K562 (cell line): ENCODE results near the gene GNG7. TPM values are rescaled to one million over a fixed set of nuclear protein-coding genes. Genes with fewer than 3 reads are reported as not detected.
A peak's percentile ranks its signal among the peaks of the same experiment; 100 is the strongest.

ENCODE experiments used
- CREB1 ChIP-seq, 2 experiments: sonication (generic) in 1 of 2; formaldehyde crosslinking in 1 of 2; IDR thresholded peaks; 2 replicates each; pipeline versions ENCODE4 v1.6.1 to v1.8.0; 2012 to 2022; ENCODE audit warnings: inconsistent platforms in 1 of 2, mild to moderate bottlenecking in 1 of 2, missing genetic modification reagents in 1 of 2, moderate library complexity in 1 of 2
- CTBP1 ChIP-seq: fragments of 450-650 bp; IDR thresholded peaks from 2 replicates; pipeline ENCODE4 v1.6.1; 2016; ENCODE audit warnings: borderline replicate concordance
- CTCF ChIP-seq, 3 experiments: IDR thresholded peaks in 2 of 3; conservative IDR thresholded peaks in 1 of 3; 2 replicates each; pipeline ENCODE4 v1.5.1; 2011 to 2012; ENCODE audit warnings: low read length in 3 of 3, mild to moderate bottlenecking in 3 of 3, control low read depth in 2 of 3, improper control_type of control experiment in 1 of 3, inconsistent platforms in 1 of 3, low read depth in 1 of 3, mixed read lengths in 1 of 3, moderate library complexity in 1 of 3; ENCODE audit not compliant: insufficient read depth in 2 of 3
- GABPB1 ChIP-seq: sonication (generic); formaldehyde crosslinking; IDR thresholded peaks from 2 replicates; pipeline ENCODE4 v1.8.0; 2022; ENCODE audit warnings: mild to moderate bottlenecking, missing genetic modification reagents
- L3MBTL2 ChIP-seq: fragments of 450-650 bp; IDR thresholded peaks from 2 replicates; pipeline ENCODE4 v1.6.1; 2016; ENCODE audit warnings: mild to moderate bottlenecking, moderate library complexity
- TBP ChIP-seq: optimal IDR thresholded peaks from 2 replicates; pipeline ENCODE3; 2011; ENCODE audit warnings: low read depth, low read length, improper control_type of control experiment
- ZNF121 ChIP-seq: sonication (generic); formaldehyde crosslinking; conservative IDR thresholded peaks from 2 replicates; pipeline ENCODE4 v1.8.0; 2022; ENCODE audit warnings: missing genetic modification reagents
- ZNF133 ChIP-seq: fragments of 250-450 bp; sonication (Bioruptor Pico); IDR thresholded peaks from 2 replicates; pipeline ENCODE4 v1.4.0; 2020; ENCODE audit warnings: mild to moderate bottlenecking
- ZNF444 ChIP-seq: fragments of 250-450 bp; sonication (Bioruptor Pico); IDR thresholded peaks from 2 replicates; pipeline ENCODE4 v1.4.0; 2020; ENCODE audit warnings: mild to moderate bottlenecking, moderate library complexity
- polyA plus RNA-seq, 8 experiments: library from polyadenylated mRNA; depleted of rRNA in 4 of 8; stranded (reverse) in 5 of 8; unstranded in 3 of 8; fragments of >200 nt; fragmentation: Nextera tagmentation in 2 of 8; fragmentation: Illumina TruSeq in 1 of 8; extraction: Ambion mirVana in 2 of 8; extraction: Trizol in 1 of 8; gene quantifications; 2 replicates each; pipeline versions ENCODE4 v1.2.1 to v1.2.3, GENCODE V29; 2011 to 2014; ENCODE audit warnings: inconsistent platforms in 1 of 8, missing spikeins in 1 of 8
- total RNA-seq, 7 experiments: library from RNA; depleted of rRNA in 6 of 7; stranded (reverse); fragments of >200 nt in 6 of 7; fragmentation: Illumina TruSeq in 2 of 7; extraction: Trizol in 2 of 7; gene quantifications; 2 replicates each; pipeline versions ENCODE4 v1.2.1 to v1.2.3, GENCODE V29; 2011 to 2021; ENCODE audit warnings: low replicate concordance in 1 of 7
- TF ChIP-seq, protein P1 (sequence below): sonication (generic); formaldehyde crosslinking; IDR thresholded peaks from 2 replicates; pipeline ENCODE4 v1.8.0; 2023; ENCODE audit warnings: missing genetic modification reagents, mild to moderate bottlenecking, borderline replicate concordance
- TF ChIP-seq, protein P2 (sequence below), 2 experiments: IDR thresholded peaks; 2 replicates each; pipeline ENCODE4 v1.6.1; 2012; ENCODE audit warnings: improper control_type of control experiment in 2 of 2, low read depth in 2 of 2, low read length in 2 of 2, borderline replicate concordance in 1 of 2
- TF ChIP-seq, protein P3 (sequence below): fragments of 450-650 bp; conservative IDR thresholded peaks from 2 replicates; pipeline ENCODE4 v1.6.1; 2016; ENCODE audit warnings: missing genetic modification characterization, low read depth, mild to moderate bottlenecking, missing compliant biosample characterization, moderate library complexity

GNG7 gene
- total and polyA plus RNA-seq, 9 of the 15 experiments (the other 6 are each of a cell fraction or from before 2014, with no cell fraction given): 0.01 to 0.20 (median 0.06) TPM; not detected in 1

DNA sequence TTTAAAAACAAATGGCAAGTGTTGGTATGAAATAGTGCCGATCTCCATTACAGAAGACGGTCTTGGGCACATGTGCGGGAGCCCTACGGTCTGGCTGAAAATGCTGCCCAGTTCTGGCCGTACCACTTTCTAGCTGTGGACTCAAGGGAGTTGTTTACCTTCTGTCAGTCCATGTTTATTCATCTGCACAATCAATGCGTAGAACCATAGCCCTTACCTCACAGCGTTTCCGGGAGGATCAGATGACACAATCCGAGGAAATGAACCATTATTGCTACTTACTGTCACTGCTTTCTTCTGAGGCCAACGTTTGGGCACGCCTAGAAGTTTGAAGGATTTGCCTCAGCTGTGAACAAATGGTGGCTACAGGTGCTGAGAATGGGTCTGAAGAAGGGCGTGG is 195.4 kb downstream of the GNG7 start (continued):
- TF ChIP-seq CREB1 (IDR thresholded peaks at IDR 0.05) (no peak), CREB1 (CRISPR knock-in tag; IDR thresholded peaks at IDR 0.05) (peak; percentile 56; the same call in 1 of the 2 replicates), CTBP1 (peak; percentile 63), ZNF133 (CRISPR knock-in tag) (no peak), ZNF444 (CRISPR knock-in tag) (no peak), GABPB1 (peak; percentile 48; the same call in 1 of the 2 replicates), TBP (no peak), CTCF (IDR thresholded peaks at IDR 0.05 in 2 of 3, conservative IDR thresholded peaks at IDR 0.05 in 1 of 3; ENCODE audit: insufficient read depth in 2 of 3, low read depth in 1 of 3, low read length in 3 of 3) (no peak), ZNF121 (CRISPR knock-in tag) (no peak), L3MBTL2 (peak; percentile 64)
- TF ChIP-seq, protein P1, sequence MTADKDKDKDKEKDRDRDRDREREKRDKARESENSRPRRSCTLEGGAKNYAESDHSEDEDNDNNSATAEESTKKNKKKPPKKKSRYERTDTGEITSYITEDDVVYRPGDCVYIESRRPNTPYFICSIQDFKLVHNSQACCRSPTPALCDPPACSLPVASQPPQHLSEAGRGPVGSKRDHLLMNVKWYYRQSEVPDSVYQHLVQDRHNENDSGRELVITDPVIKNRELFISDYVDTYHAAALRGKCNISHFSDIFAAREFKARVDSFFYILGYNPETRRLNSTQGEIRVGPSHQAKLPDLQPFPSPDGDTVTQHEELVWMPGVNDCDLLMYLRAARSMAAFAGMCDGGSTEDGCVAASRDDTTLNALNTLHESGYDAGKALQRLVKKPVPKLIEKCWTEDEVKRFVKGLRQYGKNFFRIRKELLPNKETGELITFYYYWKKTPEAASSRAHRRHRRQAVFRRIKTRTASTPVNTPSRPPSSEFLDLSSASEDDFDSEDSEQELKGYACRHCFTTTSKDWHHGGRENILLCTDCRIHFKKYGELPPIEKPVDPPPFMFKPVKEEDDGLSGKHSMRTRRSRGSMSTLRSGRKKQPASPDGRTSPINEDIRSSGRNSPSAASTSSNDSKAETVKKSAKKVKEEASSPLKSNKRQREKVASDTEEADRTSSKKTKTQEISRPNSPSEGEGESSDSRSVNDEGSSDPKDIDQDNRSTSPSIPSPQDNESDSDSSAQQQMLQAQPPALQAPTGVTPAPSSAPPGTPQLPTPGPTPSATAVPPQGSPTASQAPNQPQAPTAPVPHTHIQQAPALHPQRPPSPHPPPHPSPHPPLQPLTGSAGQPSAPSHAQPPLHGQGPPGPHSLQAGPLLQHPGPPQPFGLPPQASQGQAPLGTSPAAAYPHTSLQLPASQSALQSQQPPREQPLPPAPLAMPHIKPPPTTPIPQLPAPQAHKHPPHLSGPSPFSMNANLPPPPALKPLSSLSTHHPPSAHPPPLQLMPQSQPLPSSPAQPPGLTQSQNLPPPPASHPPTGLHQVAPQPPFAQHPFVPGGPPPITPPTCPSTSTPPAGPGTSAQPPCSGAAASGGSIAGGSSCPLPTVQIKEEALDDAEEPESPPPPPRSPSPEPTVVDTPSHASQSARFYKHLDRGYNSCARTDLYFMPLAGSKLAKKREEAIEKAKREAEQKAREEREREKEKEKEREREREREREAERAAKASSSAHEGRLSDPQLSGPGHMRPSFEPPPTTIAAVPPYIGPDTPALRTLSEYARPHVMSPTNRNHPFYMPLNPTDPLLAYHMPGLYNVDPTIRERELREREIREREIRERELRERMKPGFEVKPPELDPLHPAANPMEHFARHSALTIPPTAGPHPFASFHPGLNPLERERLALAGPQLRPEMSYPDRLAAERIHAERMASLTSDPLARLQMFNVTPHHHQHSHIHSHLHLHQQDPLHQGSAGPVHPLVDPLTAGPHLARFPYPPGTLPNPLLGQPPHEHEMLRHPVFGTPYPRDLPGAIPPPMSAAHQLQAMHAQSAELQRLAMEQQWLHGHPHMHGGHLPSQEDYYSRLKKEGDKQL (CRISPR knock-in tag): no peak
- TF ChIP-seq, protein P2, sequence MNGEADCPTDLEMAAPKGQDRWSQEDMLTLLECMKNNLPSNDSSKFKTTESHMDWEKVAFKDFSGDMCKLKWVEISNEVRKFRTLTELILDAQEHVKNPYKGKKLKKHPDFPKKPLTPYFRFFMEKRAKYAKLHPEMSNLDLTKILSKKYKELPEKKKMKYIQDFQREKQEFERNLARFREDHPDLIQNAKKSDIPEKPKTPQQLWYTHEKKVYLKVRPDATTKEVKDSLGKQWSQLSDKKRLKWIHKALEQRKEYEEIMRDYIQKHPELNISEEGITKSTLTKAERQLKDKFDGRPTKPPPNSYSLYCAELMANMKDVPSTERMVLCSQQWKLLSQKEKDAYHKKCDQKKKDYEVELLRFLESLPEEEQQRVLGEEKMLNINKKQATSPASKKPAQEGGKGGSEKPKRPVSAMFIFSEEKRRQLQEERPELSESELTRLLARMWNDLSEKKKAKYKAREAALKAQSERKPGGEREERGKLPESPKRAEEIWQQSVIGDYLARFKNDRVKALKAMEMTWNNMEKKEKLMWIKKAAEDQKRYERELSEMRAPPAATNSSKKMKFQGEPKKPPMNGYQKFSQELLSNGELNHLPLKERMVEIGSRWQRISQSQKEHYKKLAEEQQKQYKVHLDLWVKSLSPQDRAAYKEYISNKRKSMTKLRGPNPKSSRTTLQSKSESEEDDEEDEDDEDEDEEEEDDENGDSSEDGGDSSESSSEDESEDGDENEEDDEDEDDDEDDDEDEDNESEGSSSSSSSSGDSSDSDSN (IDR thresholded peaks at IDR 0.05; ENCODE audit: borderline replicate concordance in 1 of 2, low read depth in 2 of 2, low read length in 2 of 2): no peak
- TF ChIP-seq, protein P3, sequence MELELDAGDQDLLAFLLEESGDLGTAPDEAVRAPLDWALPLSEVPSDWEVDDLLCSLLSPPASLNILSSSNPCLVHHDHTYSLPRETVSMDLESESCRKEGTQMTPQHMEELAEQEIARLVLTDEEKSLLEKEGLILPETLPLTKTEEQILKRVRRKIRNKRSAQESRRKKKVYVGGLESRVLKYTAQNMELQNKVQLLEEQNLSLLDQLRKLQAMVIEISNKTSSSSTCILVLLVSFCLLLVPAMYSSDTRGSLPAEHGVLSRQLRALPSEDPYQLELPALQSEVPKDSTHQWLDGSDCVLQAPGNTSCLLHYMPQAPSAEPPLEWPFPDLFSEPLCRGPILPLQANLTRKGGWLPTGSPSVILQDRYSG: 0 out of 2 replicates have a peak, but pooled peaks have one; percentile 49
